ENCODE measurements around the gene HDAC9.

- TF ChIP-seq POLR2A (IDR thresholded peaks at IDR 0.05) (no peak), EP300 (IDR thresholded peaks at IDR 0.05) (no peak), CTCF (IDR thresholded peaks at IDR 0.05) (no peak), POLR2AphosphoS5 (IDR thresholded peaks at IDR 0.05) (no peak)
These were observed 501.0 kb downstream of the HDAC9 start for GRCh38 chr7:18996583-18996982.
